Erythroblast (primary cell): ENCODE results near the gene NR4A3.

Source experiments
- GATA1 ChIP-seq: IDR thresholded peaks from 2 replicates; pipeline ENCODE4 v1.6.1; 2011; ENCODE audit warnings: low read depth, mild to moderate bottlenecking, control low read depth, low read length, moderate library complexity
- POLR2A ChIP-seq: IDR thresholded peaks from 2 replicates; pipeline ENCODE4 v1.6.1; 2011; ENCODE audit warnings: mild to moderate bottlenecking, low read length

GRCh38 chr9:99885747-99886146 is 64.1 kb downstream of the NR4A3 start:
- TF ChIP-seq POLR2A (no peak), GATA1 (no peak)
